GM23248 (cell line): Measurements from ENCODE around the gene CDK14. TPM values are rescaled to one million over a fixed set of nuclear protein-coding genes. Genes with fewer than 3 reads are reported as not detected.

Experiments used
- DNase-seq: peaks from one replicate; pipeline ENCODE4 v3.0.0-alpha.2; 2015
- H2AFZ ChIP-seq: fragments of 200-600 bp; sonication (generic); 2 replicates; pipeline ENCODE4 v1.6.1; 2016; ENCODE audit warnings: antibody characterized with exemption
- H3F3A ChIP-seq: fragments of 200-600 bp; sonication (generic); 2 replicates; pipeline ENCODE4 v1.6.1; 2016; ENCODE audit warnings: mild to moderate bottlenecking, antibody characterized with exemption, mixed run types; ENCODE audit not compliant: insufficient read depth
- H3K27ac ChIP-seq: fragments of 200-600 bp; sonication (generic); 2 replicates; pipeline ENCODE4 v1.5.1; 2016; ENCODE audit warnings: mild to moderate bottlenecking
- H3K27me3 ChIP-seq: fragments of 200-600 bp; sonication (generic); replicated peaks from 2 replicates; pipeline ENCODE4 v1.6.1; 2016; ENCODE audit warnings: mild to moderate bottlenecking; ENCODE audit not compliant: insufficient read depth
- H3K36me3 ChIP-seq: fragments of 200-600 bp; sonication (generic); 2 replicates; pipeline ENCODE4 v1.6.1; 2016; ENCODE audit warnings: low read depth, mild to moderate bottlenecking
- H3K4me1 ChIP-seq: fragments of 200-600 bp; sonication (generic); 2 replicates; pipeline ENCODE4 v1.6.1; 2016; ENCODE audit warnings: mild to moderate bottlenecking; ENCODE audit not compliant: insufficient read depth
- H3K4me2 ChIP-seq: fragments of 200-600 bp; sonication (generic); one replicate; pipeline ENCODE4 v1.6.1; 2016; ENCODE audit warnings: mild to moderate bottlenecking; ENCODE audit not compliant: unreplicated experiment
- H3K4me3 ChIP-seq: fragments of 200-600 bp; sonication (generic); 2 replicates; pipeline ENCODE4 v1.5.1; 2016; ENCODE audit warnings: mild to moderate bottlenecking
- H3K79me2 ChIP-seq: fragments of 200-600 bp; sonication (generic); 2 replicates; pipeline ENCODE4 v1.6.1; 2016; ENCODE audit warnings: mild to moderate bottlenecking; ENCODE audit not compliant: insufficient read depth
- H3K9ac ChIP-seq: fragments of 200-600 bp; sonication (generic); 2 replicates; pipeline ENCODE4 v1.6.1; 2016; ENCODE audit warnings: mild to moderate bottlenecking
- H3K9me2 ChIP-seq: fragments of 200-600 bp; sonication (generic); 2 replicates; pipeline ENCODE4 v1.6.1; 2016; ENCODE audit warnings: mixed run types, mild to moderate bottlenecking, moderate library complexity; ENCODE audit not compliant: insufficient read depth
- H3K9me3 ChIP-seq: fragments of 200-600 bp; sonication (generic); one replicate; pipeline ENCODE4 v1.6.1; 2017; ENCODE audit warnings: low read depth
- H4K20me1 ChIP-seq: fragments of 200-600 bp; sonication (generic); 2 replicates; pipeline ENCODE4 v1.6.0; 2016; ENCODE audit not compliant: insufficient read depth
- EZH2 ChIP-seq: fragments of 200-600 bp; sonication (generic); IDR thresholded peaks from 2 replicates; pipeline ENCODE4 v1.6.1; 2018; ENCODE audit warnings: antibody characterized with exemption, mild to moderate bottlenecking; ENCODE audit not compliant: insufficient read depth, poor library complexity, severe bottlenecking
- EZH2phosphoT487 ChIP-seq: fragments of 200-600 bp; sonication (generic); IDR thresholded peaks from 2 replicates; pipeline ENCODE4 v1.6.1; 2018; ENCODE audit warnings: antibody characterized with exemption, moderate library complexity, mild to moderate bottlenecking, low read depth; ENCODE audit not compliant: insufficient read depth
- WGBS, 2 experiments: methylation state at CpG; one replicate each; pipeline ENCODE4 v1.1.6; 2015 to 2017; ENCODE audit warnings: low lambda C conversion rate in 2 of 2, low coverage in 1 of 2; ENCODE audit errors: missing lambda C conversion rate in 2 of 2; 5-methylcytosine and 5-hydroxymethylcytosine counted together
- in situ Hi-C: fragments of 300-500 bp; cut with MboI; formaldehyde crosslinking; loops from 2 replicates; pipeline ENCODE4 v1.15.0; 2020
- polyA plus RNA-seq: library from polyadenylated mRNA; unstranded; fragments of >200 nt; fragmentation: Nextera tagmentation; extraction: Ambion mirVana; gene quantifications from 2 replicates; pipeline ENCODE4 v1.2.1, GENCODE V29; 2016
- total RNA-seq: library from RNA; depleted of rRNA; stranded (reverse); fragments of >200 nt; shearing (Covaris generic); gene quantifications from 2 replicates; pipeline ENCODE4 v1.2.3, GENCODE V29; 2014

CDK14 gene
- total and polyA plus RNA-seq, 2 experiments from 2014 or later: 19.9 to 21.2 TPM

- TF ChIP-seq EZH2phosphoT487 (no peak), EZH2 (no peak)
- H3K4me3 ChIP-seq: no peak overlapping the region
- peaks cover 29% of the 10 kb centered on the region for H3F3A ChIP-seq
- peaks cover 92% of the 10 kb centered on the region for H3K79me2 ChIP-seq
- no peak overlapping the region for H3K9ac ChIP-seq
- H3K4me2 ChIP-seq: no peak overlapping the region
- H4K20me1 ChIP-seq: peaks cover 5% of the 10 kb centered on the region
- WGBS, 2 experiments: 95 to 100% methylated on average over 1 of the region's 1 CpG
- in situ Hi-C loops: no loop called here
- H3K4me1 ChIP-seq: peaks cover 25% of the 10 kb centered on the region
- H3K27ac ChIP-seq: no peak overlapping the region
- no peak overlapping the region for H2AFZ ChIP-seq
- no peaks in the 10 kb centered on the region for H3K27me3 ChIP-seq
- H3K9me3 ChIP-seq: no peaks in the 10 kb centered on the region
- H3K9me2 ChIP-seq: no peaks in the 10 kb centered on the region
- DNase-seq: no peak
- no peaks in the 10 kb centered on the region for H3K36me3 ChIP-seq
Observed at GRCh38 chr7:90713628-90714027, 117.5 kb downstream of the CDK14 start.

- 100% methylated on average over 2 of the region's 2 CpGs for WGBS, 2 experiments
Observed at GRCh38 chr7:90715067-90715466, 118.9 kb downstream of the CDK14 start.

GRCh38 chr7:90717296-90718060 lies 121.4 kb downstream of the CDK14 start:
- Histone ChIP-seq H2AFZ (no peak overlapping the region), H3K9me2 (no peaks in the 10 kb centered on the region; the same call in 1 of the 2 replicates), H3K79me2 (peaks cover 95% of the 10 kb centered on the region), H4K20me1 (no peaks in the 10 kb centered on the region), H3K4me1 (peaks cover 25% of the 10 kb centered on the region), H3K36me3 (no peaks in the 10 kb centered on the region), H3K9ac (no peak overlapping the region), H3K27ac (no peak overlapping the region), H3K4me2 (peak overlapping the region; percentile 23), H3F3A (peaks cover 15% of the 10 kb centered on the region), H3K9me3 (no peaks in the 10 kb centered on the region), H3K4me3 (no peak overlapping the region), H3K27me3 (no peaks in the 10 kb centered on the region)
- no peak for TF ChIP-seq EZH2
- TF ChIP-seq EZH2phosphoT487: no peak
- in situ Hi-C loops: no loop called here
- DNase-seq: peak; percentile 55
- WGBS, 2 experiments: 87 to 88% methylated on average over 5 of the region's 5 CpGs

More at GRCh38 chr7:90715067-90715466, 118.9 kb downstream of the CDK14 start:
- H3K9me2 ChIP-seq: no peaks in the 10 kb centered on the region
- no peak overlapping the region for H3K4me3 ChIP-seq
- no peak overlapping the region for H3K27ac ChIP-seq
- no peak overlapping the region for H3K4me2 ChIP-seq
- no peaks in the 10 kb centered on the region for H3K9me3 ChIP-seq
- H3K4me1 ChIP-seq: peaks cover 19% of the 10 kb centered on the region
- no peaks in the 10 kb centered on the region for H3K36me3 ChIP-seq
- H4K20me1 ChIP-seq: peaks cover 5% of the 10 kb centered on the region
- in situ Hi-C loops: no loop called here
- peaks cover 97% of the 10 kb centered on the region for H3K79me2 ChIP-seq
- H3K27me3 ChIP-seq: no peaks in the 10 kb centered on the region
- no peak overlapping the region for H3K9ac ChIP-seq
- TF ChIP-seq EZH2 (no peak), EZH2phosphoT487 (no peak)
- H2AFZ ChIP-seq: no peak overlapping the region
- DNase-seq: no peak
- H3F3A ChIP-seq: peaks cover 22% of the 10 kb centered on the region

- Histone ChIP-seq H2AFZ (no peak overlapping the region), H3K36me3 (no peaks in the 10 kb centered on the region), H3K9me2 (no peaks in the 10 kb centered on the region; the same call in 1 of the 2 replicates), H3F3A (peaks cover 15% of the 10 kb centered on the region), H3K4me2 (no peak overlapping the region), H4K20me1 (no peaks in the 10 kb centered on the region), H3K27ac (no peak overlapping the region), H3K9me3 (no peaks in the 10 kb centered on the region), H3K9ac (no peak overlapping the region), H3K79me2 (peaks cover 95% of the 10 kb centered on the region), H3K27me3 (no peaks in the 10 kb centered on the region), H3K4me1 (peaks cover 28% of the 10 kb centered on the region), H3K4me3 (no peak overlapping the region)
- TF ChIP-seq EZH2phosphoT487 (no peak), EZH2 (no peak)
- no peak for DNase-seq
- 53 to 59% methylated on average over 3 of the region's 3 CpGs for WGBS, 2 experiments
- in situ Hi-C loops: no loop called here
Observed at GRCh38 chr7:90719155-90719554, 123.0 kb downstream of the CDK14 start.
